T-helper 17 cell (primary cell): ENCODE data around the gene ZBED1. TPM values are rescaled to one million over a fixed set of nuclear protein-coding genes. Genes with fewer than 3 reads are reported as not detected.

Source experiments
- ATAC-seq: fragments of 150-1000 bp; cut with Tn5 transposase; 2 replicates; pipeline ENCODE4 v1.10.0; 2021; ENCODE audit warnings: mild to moderate bottlenecking, moderate library complexity
- DNase-seq, 3 donors: peaks; one replicate each; pipeline versions ENCODE4 v3.0.0 to v3.0.0-alpha.2; 2020 to 2021
- H3K9me3 ChIP-seq: one replicate; pipeline ENCODE4 v1.7.0; 2013; ENCODE audit warnings: low read length, mild to moderate bottlenecking; ENCODE audit not compliant: control insufficient read depth, poor library complexity, severe bottlenecking
- H3K27ac Mint-ChIP-seq: one replicate; pipeline ENCODE4 v1.8.0; 2022; ENCODE audit warnings: mild to moderate bottlenecking, moderate library complexity, mixed read lengths
- H3K27me3 Mint-ChIP-seq: one replicate; pipeline ENCODE4 v1.8.0; 2022; ENCODE audit warnings: mixed read lengths
- H3K36me3 Mint-ChIP-seq: one replicate; pipeline ENCODE4 v1.8.0; 2022; ENCODE audit warnings: low read depth, mixed read lengths
- H3K4me1 Mint-ChIP-seq: one replicate; pipeline ENCODE4 v1.8.0; 2022; ENCODE audit warnings: mild to moderate bottlenecking, mixed read lengths
- H3K4me3 Mint-ChIP-seq: one replicate; pipeline ENCODE4 v1.8.0; 2022; ENCODE audit warnings: mild to moderate bottlenecking, moderate library complexity, mixed read lengths
- total RNA-seq, 4 donors: library from RNA in 2 of 4; stranded (reverse) in 2 of 4; gene quantifications; one replicate each; pipeline ENCODE4 v1.2.3 and lab custom pipeline; 2022 to 2026

ZBED1 gene
- total RNA-seq, 2 donors from 2014 or later, result 19.8 to 19.9 TPM

- H3K27me3 Mint-ChIP-seq, result no peaks in the 10 kb centered on the region
- H3K27ac Mint-ChIP-seq, result no peak overlapping the region
- DNase-seq, result no peak
- no peaks in the 10 kb centered on the region for H3K36me3 Mint-ChIP-seq
- no peaks in the 10 kb centered on the region for H3K9me3 ChIP-seq
- ATAC-seq, result no peak
- no peak overlapping the region for H3K4me3 Mint-ChIP-seq
- peaks cover 7% of the 10 kb centered on the region for H3K4me1 Mint-ChIP-seq
Measured at GRCh38 chrX:2446815-2447214, 54.0 kb downstream of the ZBED1 start.

DNA sequence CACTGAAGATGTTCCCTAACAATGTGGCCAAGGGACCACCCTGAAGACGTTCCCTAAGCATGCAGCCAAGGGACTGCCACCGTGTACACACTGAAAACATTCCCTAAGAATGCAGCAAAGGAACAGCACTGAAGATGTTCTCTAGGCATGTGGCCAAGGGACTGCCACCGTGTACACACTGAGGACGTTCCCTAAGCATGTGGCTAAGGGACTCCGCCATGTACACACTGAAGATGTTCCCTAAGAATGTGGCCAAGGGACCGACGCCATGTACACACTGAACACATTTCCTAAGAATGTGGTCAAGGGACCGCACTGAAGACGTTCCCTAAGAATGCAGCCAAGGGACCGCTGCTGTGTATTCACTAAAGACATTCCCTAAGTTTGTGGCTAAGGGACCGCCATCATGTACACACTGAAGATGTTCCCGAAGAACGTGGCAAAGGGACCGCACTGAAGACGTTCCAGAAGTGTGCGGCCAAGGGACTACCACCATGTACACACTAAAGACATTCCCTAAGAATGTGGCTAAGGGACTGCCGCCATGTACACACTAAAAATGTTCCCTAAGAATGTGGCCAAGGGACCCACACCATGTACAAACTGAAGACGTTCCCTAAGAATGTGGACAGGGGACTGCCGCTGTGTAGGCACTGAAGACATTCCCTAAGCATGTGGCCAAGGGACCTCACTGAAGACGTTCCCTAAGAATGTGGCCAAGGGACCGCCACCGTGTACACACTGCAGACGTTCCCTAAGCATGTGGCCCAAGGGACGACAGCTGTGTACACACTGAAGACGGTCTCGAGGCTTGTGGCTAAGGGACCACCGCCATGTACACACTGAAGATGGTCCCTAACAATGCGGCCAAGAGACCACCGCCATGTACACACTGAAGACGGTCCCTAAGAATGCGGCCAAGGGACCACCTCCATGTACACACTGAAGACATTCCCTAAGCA lies 54.8 kb downstream of the ZBED1 start:
- H3K36me3 Mint-ChIP-seq, result peaks cover 1% of the 10 kb centered on the region

GRCh38 chrX:2442694-2443093 lies 58.1 kb downstream of the ZBED1 start:
- Mint-ChIP-seq H3K4me1 (peaks cover 7% of the 10 kb centered on the region), H3K27ac (no peak overlapping the region), H3K27me3 (no peaks in the 10 kb centered on the region), H3K36me3 (peaks cover 6% of the 10 kb centered on the region), H3K4me3 (no peak overlapping the region)
- H3K9me3 ChIP-seq, result no peaks in the 10 kb centered on the region
- DNase-seq (no peak), ATAC-seq (no peak)

More for the DNA sequence above, 54.8 kb downstream of the ZBED1 start:
- no peaks in the 10 kb centered on the region for H3K27me3 Mint-ChIP-seq
- H3K4me3 Mint-ChIP-seq, result no peak overlapping the region
- no peak overlapping the region for H3K27ac Mint-ChIP-seq
- H3K4me1 Mint-ChIP-seq, result peaks cover 4% of the 10 kb centered on the region
- DNase-seq, result no peak
- no peak for ATAC-seq
- no peaks in the 10 kb centered on the region for H3K9me3 ChIP-seq

DNA sequence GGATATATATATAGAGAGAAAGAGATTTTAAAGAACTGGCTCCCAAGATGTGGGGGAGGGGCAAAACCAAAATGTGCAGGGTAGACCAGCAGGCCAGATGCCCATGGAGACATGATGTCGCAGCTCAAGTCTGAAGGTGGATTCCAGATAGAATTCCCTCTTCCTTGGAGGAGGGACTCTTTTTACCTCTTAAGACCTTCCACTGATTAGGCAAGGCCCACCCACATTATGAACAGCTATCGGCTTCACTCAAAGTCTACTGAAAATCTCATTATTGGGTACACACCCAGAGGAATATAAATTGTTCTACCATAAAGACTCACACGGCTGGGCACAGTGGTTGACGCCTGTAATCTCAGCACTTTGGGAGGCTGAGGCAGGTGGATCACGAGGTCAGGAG lies 59.3 kb downstream of the ZBED1 start:
- DNase-seq, result no peak
- peaks cover 7% of the 10 kb centered on the region for H3K4me1 Mint-ChIP-seq
- ATAC-seq, result no peak
- H3K27ac Mint-ChIP-seq, result no peak overlapping the region
- no peaks in the 10 kb centered on the region for H3K9me3 ChIP-seq
- no peaks in the 10 kb centered on the region for H3K27me3 Mint-ChIP-seq
- H3K36me3 Mint-ChIP-seq, result peaks cover 8% of the 10 kb centered on the region
- no peak overlapping the region for H3K4me3 Mint-ChIP-seq

- H3K27ac Mint-ChIP-seq, result no peak overlapping the region
- H3K4me3 Mint-ChIP-seq, result no peak overlapping the region
- ATAC-seq (no peak), DNase-seq (no peak)
- H3K4me1 Mint-ChIP-seq, result peaks cover 10% of the 10 kb centered on the region
- peaks cover 11% of the 10 kb centered on the region for H3K36me3 Mint-ChIP-seq
- no peaks in the 10 kb centered on the region for H3K27me3 Mint-ChIP-seq
- H3K9me3 ChIP-seq, result no peaks in the 10 kb centered on the region
Measured at GRCh38 chrX:2439613-2440012, 61.2 kb downstream of the ZBED1 start.

Other genes with a start within 250 kb of the ZBED1 start
- 10 to 100 TPM; 11.6 to 14.2 TPM for gene DHRSX, start within 50 bp of the ZBED1 start, total RNA-seq
- 100 to 1,000 TPM; 227 to 275 TPM for gene CD99, start 190.3 kb upstream of the ZBED1 start, total RNA-seq